HL-60 (cell line): ENCODE data around the gene NELFE.
"Not testable (repeated sequence)": the region's sequence is repeated elsewhere in the genome, so short reads cannot be mapped to it uniquely, and the experiment has no call there.

Experiments
- DNase-seq, 2 experiments: peaks; one replicate each; pipeline ENCODE4 v3.0.0-alpha.2; 2010 to 2020; ENCODE audit warnings: low read depth in 1 of 2, low spot score in 1 of 2
- H3K27ac ChIP-seq: fragments of 250-450 bp; sonication (Bioruptor Pico); replicated peaks from 2 replicates; pipeline ENCODE4 v1.5.1; 2020; ENCODE audit warnings: mild to moderate bottlenecking, moderate library complexity
- H3K27me3 ChIP-seq: fragments of 250-450 bp; sonication (Bioruptor Pico); 2 replicates; pipeline ENCODE4 v1.5.1; 2021; ENCODE audit warnings: mild to moderate bottlenecking, moderate library complexity; ENCODE audit not compliant: insufficient read depth, poor library complexity, severe bottlenecking
- H3K4me3 ChIP-seq: replicated peaks from 2 replicates; pipeline ENCODE4 v1.5.1; 2011; ENCODE audit warnings: mild to moderate bottlenecking, control low read depth, low read length; ENCODE audit not compliant: insufficient read depth
- CTCF ChIP-seq: IDR thresholded peaks from one replicate; pipeline ENCODE4 v1.5.1; 2011; ENCODE audit warnings: low read length, control low read depth, inconsistent platforms; ENCODE audit not compliant: insufficient read depth
- GABPA ChIP-seq: IDR thresholded peaks from 2 replicates; pipeline ENCODE4 v1.6.1; 2012; ENCODE audit warnings: low read depth
- POLR2AphosphoS5 ChIP-seq: IDR thresholded peaks from 2 replicates; pipeline ENCODE4 v1.6.1; 2012; ENCODE audit warnings: low read depth
- SPI1 ChIP-seq: IDR thresholded peaks from 2 replicates; pipeline ENCODE4 v1.6.1; 2012; ENCODE audit warnings: low read depth, mild to moderate bottlenecking, borderline replicate concordance
- long read RNA-seq: library from polyadenylated mRNA; unstranded; transcript quantifications from one replicate; pipeline ENCODE4 v2.0.0, GENCODE V29; 2020
- TF ChIP-seq, protein P1 (sequence below): IDR thresholded peaks from 2 replicates; pipeline ENCODE4 v1.6.1; 2012; ENCODE audit warnings: low read depth; ENCODE audit not compliant: insufficient replicate concordance

NELFE gene, protein sequence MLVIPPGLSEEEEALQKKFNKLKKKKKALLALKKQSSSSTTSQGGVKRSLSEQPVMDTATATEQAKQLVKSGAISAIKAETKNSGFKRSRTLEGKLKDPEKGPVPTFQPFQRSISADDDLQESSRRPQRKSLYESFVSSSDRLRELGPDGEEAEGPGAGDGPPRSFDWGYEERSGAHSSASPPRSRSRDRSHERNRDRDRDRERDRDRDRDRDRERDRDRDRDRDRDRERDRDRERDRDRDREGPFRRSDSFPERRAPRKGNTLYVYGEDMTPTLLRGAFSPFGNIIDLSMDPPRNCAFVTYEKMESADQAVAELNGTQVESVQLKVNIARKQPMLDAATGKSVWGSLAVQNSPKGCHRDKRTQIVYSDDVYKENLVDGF
- long read RNA-seq, transcript NELFE-202 (11 exons, 1,584 nt) = major isoform, 347 of 650 reads
- long read RNA-seq, transcript NELFE-208 (10 exons, 1,543 nt) = minor isoform, 53 of 650 reads
- long read RNA-seq, partial matches to known transcripts = 116 of 650 reads
- long read RNA-seq, other reads (novel, unspliced or antisense) = 132 of 650 reads

- peak; percentile 69 for TF ChIP-seq POLR2AphosphoS5
- TF ChIP-seq, protein P1, sequence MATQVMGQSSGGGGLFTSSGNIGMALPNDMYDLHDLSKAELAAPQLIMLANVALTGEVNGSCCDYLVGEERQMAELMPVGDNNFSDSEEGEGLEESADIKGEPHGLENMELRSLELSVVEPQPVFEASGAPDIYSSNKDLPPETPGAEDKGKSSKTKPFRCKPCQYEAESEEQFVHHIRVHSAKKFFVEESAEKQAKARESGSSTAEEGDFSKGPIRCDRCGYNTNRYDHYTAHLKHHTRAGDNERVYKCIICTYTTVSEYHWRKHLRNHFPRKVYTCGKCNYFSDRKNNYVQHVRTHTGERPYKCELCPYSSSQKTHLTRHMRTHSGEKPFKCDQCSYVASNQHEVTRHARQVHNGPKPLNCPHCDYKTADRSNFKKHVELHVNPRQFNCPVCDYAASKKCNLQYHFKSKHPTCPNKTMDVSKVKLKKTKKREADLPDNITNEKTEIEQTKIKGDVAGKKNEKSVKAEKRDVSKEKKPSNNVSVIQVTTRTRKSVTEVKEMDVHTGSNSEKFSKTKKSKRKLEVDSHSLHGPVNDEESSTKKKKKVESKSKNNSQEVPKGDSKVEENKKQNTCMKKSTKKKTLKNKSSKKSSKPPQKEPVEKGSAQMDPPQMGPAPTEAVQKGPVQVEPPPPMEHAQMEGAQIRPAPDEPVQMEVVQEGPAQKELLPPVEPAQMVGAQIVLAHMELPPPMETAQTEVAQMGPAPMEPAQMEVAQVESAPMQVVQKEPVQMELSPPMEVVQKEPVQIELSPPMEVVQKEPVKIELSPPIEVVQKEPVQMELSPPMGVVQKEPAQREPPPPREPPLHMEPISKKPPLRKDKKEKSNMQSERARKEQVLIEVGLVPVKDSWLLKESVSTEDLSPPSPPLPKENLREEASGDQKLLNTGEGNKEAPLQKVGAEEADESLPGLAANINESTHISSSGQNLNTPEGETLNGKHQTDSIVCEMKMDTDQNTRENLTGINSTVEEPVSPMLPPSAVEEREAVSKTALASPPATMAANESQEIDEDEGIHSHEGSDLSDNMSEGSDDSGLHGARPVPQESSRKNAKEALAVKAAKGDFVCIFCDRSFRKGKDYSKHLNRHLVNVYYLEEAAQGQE = peak; percentile 21
- peak; percentile 92 for TF ChIP-seq GABPA
- peak; percentile 68; the same call in 1 of the 2 replicates for TF ChIP-seq SPI1
- TF ChIP-seq CTCF = no peak
- no peaks in the 10 kb centered on the region for H3K27me3 ChIP-seq
- peak within 1 kb of the TSS; percentile 74 for H3K4me3 ChIP-seq
- peak; percentile 98 for DNase-seq
- H3K27ac ChIP-seq = peak within 1 kb of the TSS; percentile 82
These were observed at the start of gene NELFE, which contains the start of gene SKIC2 for GRCh38 chr6:31958741-31959739. TSS of gene NELFE (minus strand) at chr6:31958971. CDS start at chr6:31958446, 525 bp downstream. TSS of gene SKIC2 (plus strand) at chr6:31959175. CDS start at chr6:31959193, 18 bp downstream.

DNA sequence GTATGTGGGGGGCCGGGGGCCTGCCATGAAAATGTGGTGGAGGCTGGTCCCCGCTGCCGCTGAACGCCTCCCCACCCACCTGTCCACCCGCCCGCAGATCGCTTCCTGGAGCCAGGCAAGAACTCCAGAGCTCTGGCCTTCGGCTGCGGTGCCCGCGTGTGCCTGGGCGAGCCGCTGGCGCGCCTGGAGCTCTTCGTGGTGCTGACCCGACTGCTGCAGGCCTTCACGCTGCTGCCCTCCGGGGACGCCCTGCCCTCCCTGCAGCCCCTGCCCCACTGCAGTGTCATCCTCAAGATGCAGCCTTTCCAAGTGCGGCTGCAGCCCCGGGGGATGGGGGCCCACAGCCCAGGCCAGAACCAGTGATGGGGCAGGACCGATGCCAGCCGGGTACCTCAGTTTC, 49.3 kb upstream of the NELFE start:
- not testable (repeated sequence) for H3K27ac ChIP-seq, H3K27me3 ChIP-seq, H3K4me3 ChIP-seq, DNase-seq

DNA sequence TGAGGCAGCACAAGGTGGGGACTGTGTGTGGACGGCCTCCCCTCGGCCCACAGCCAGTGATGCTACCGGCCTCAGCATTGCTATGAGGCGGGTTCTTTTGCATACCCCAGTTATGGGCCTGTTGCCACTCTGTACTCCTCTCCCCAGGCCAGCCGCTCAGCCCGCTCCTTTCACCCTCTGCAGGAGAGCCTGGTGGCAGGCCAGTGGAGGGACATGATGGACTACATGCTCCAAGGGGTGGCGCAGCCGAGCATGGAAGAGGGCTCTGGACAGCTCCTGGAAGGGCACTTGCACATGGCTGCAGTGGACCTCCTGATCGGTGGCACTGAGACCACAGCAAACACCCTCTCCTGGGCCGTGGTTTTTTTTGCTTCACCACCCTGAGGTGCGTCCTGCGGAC, 48.3 kb upstream of the NELFE start:
- DNase-seq, H3K4me3 ChIP-seq, H3K27ac ChIP-seq, H3K27me3 ChIP-seq: not testable (repeated sequence)

- H3K27me3 ChIP-seq, H3K4me3 ChIP-seq, DNase-seq: not testable (repeated sequence)
These were observed 47.3 kb upstream of the NELFE start for GRCh38 chr6:32005991-32006529.

GRCh38 chr6:32005538-32005880, 46.7 kb upstream of the NELFE start:
- H3K4me3 ChIP-seq, H3K27me3 ChIP-seq, DNase-seq, H3K27ac ChIP-seq: not testable (repeated sequence)

More at GRCh38 chr6:32005991-32006529, 47.3 kb upstream of the NELFE start:
- not testable (repeated sequence) for H3K27ac ChIP-seq

DNA sequence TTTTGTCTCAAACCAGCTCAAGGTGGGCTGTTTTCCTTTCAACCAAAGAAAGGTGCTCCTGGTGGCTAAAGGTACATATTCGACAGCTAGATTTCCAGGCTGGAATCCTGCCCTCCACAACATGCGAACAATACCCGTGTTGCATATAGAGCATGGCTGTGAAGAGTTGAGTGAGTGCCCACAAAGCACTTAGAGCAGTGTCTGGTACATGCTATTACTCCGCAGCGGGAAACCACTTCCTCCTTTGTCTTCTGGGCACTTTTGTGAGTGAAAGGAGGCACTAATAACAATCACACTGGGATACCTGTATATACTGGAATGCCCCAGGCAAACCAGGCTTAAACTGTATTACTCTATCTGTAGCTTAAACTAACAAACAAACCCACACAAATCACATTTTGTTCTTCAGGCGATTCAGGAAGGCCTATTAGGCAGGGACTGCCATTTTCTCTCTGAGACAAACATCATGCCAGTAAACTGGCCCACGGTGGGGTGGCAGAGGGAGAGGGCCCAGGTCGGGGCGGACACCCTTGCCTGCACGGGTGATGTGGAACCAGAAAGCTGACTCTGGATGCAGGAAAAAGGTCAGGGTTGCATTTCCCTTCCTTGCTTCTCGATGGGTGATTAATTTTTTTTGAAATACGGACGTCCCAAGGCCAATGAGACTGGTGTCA, 46.2 kb upstream of the NELFE start:
- H3K27ac ChIP-seq, H3K4me3 ChIP-seq, H3K27me3 ChIP-seq, DNase-seq: not testable (repeated sequence)

GRCh38 chr6:32004393-32004792, 45.6 kb upstream of the NELFE start:
- not testable (repeated sequence) for H3K4me3 ChIP-seq, H3K27me3 ChIP-seq, DNase-seq, H3K27ac ChIP-seq

DNA sequence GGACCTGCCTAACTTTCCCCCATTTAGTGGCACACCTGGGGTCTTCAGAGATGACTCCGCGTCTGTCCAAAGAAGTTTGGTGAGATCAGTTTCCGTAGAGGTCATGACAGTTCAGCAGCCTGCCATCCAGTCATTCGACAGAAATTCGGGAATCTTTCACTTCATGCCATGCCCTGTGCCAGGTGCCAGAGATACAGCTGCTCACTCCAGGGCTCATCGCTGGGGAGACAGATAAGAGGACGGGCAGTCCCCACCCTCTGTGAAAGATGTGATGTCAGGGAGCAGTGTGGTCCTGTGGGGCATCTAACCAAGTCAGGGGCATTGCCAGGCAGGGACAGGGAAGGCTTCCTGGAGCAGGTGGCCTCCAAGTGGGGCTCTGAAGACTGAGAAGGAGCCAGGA, 44.5 kb upstream of the NELFE start:
- H3K27ac ChIP-seq, H3K4me3 ChIP-seq, H3K27me3 ChIP-seq, DNase-seq: not testable (repeated sequence)

GRCh38 chr6:32002546-32003268, 43.9 kb upstream of the NELFE start:
- H3K27ac ChIP-seq, DNase-seq, H3K27me3 ChIP-seq, H3K4me3 ChIP-seq: not testable (repeated sequence)

DNA sequence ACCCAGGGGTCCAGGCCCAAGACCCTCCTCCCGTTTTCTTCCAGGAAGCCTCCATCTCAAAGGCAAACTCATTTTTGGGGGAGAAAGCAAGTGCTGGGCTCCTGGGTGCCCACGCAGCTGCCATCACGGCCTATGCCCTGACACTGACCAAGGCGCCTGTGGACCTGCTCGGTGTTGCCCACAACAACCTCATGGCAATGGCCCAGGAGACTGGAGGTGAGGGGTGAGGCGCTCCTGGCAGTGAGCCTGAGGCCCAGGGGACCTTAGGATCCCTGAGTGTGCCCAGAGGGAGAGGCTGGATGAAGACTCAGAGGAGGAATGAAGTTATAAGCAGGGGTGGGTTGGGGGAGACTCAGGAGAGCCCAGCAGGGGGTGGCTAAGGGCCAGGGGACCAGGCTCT, 37.6 kb upstream of the NELFE start:
- not testable (repeated sequence) for H3K27ac ChIP-seq, H3K27me3 ChIP-seq, DNase-seq, H3K4me3 ChIP-seq
